ENCODE results near the gene AK1. TPM values are rescaled to one million over a fixed set of nuclear protein-coding genes. Genes with fewer than 3 reads are reported as not detected.
"Not testable (repeated sequence)": the region's sequence is repeated elsewhere in the genome, so short reads cannot be mapped to it uniquely, and the experiment has no call there.

The AK1 gene
- total RNA-seq, 2 experiments from 2014 or later: 27.7 to 28.5 TPM

GRCh38 chr9:127883959-127884358 is 6.5 kb upstream of the AK1 start:
- H3K4me3 Mint-ChIP-seq: no peak overlapping the region
- peaks cover 24% of the 10 kb centered on the region for H3K36me3 Mint-ChIP-seq
- ChIA-PET POLR2A (no interaction called here), CTCF (no interaction called here)
- intact Hi-C loops (cut with micrococcal nuclease): no loop called here
- H3K27me3 Mint-ChIP-seq: no peaks in the 10 kb centered on the region
- H3K27ac Mint-ChIP-seq: peak overlapping the region; percentile 33
- no peaks in the 10 kb centered on the region for H3K9me3 Mint-ChIP-seq
- peaks cover 7% of the 10 kb centered on the region for H3K4me1 Mint-ChIP-seq (ENCODE audit: low read depth)
- DNase-seq: no peak

- H3K27me3 Mint-ChIP-seq; H3K27ac Mint-ChIP-seq; intact Hi-C loops (cut with micrococcal nuclease); POLR2A ChIA-PET; H3K9me3 Mint-ChIP-seq; DNase-seq; H3K4me3 Mint-ChIP-seq: not testable (repeated sequence)
- CTCF ChIA-PET: interaction anchor here (1.0 to 3.0 kb wide), 4 partner anchors 12 to 147 kb away, joined by 3 to 19 read pairs (median 4); partner anchors contain the start of genes ST6GALNAC6 and TOR2A
- Mint-ChIP-seq H3K36me3 (peaks cover 12% of the 10 kb centered on the region), H3K4me1 (ENCODE audit: low read depth) (peaks cover 10% of the 10 kb centered on the region)
These were observed 4.2 kb upstream of the AK1 start for GRCh38 chr9:127881715-127882114.

DNA sequence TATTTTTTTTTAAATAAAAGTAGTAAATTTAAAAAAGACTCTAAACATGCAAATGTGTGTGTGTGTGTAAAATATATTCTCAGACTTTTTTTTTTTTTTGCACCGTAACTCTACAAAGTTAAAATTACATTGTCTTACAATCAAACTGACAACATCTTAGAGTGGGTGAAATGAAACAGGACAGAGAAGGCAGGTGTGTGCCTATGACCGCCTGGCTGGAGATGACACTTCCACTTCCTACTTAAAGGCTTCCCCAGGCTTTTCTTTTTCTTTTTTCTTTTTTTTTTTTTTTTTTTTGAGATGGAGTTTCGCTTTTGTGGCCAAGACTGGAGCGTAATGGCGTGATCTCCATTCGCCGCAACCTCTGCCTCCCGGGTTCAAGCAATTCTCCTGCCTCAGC is 2.7 kb upstream of the AK1 start:
- Mint-ChIP-seq H3K27me3 (no peaks in the 10 kb centered on the region), H3K4me1 (ENCODE audit: low read depth) (peaks cover 8% of the 10 kb centered on the region), H3K4me3 (no peak overlapping the region), H3K36me3 (peaks cover 6% of the 10 kb centered on the region), H3K9me3 (no peaks in the 10 kb centered on the region), H3K27ac (no peak overlapping the region)
- no peak for DNase-seq
- intact Hi-C loops (cut with micrococcal nuclease): no loop called here
- ChIA-PET CTCF (no interaction called here), POLR2A (no interaction called here)

- POLR2A ChIA-PET: no interaction called here
- H3K27me3 Mint-ChIP-seq: no peaks in the 10 kb centered on the region
- CTCF ChIA-PET: interaction anchor here (1.5 to 2.3 kb wide), 2 partner anchors 9 to 144 kb away, joined by 3 to 7 read pairs; partner anchors contain the start of gene TOR2A
These were observed 1.3 kb upstream of the AK1 start for GRCh38 chr9:127878652-127879390.

DNA sequence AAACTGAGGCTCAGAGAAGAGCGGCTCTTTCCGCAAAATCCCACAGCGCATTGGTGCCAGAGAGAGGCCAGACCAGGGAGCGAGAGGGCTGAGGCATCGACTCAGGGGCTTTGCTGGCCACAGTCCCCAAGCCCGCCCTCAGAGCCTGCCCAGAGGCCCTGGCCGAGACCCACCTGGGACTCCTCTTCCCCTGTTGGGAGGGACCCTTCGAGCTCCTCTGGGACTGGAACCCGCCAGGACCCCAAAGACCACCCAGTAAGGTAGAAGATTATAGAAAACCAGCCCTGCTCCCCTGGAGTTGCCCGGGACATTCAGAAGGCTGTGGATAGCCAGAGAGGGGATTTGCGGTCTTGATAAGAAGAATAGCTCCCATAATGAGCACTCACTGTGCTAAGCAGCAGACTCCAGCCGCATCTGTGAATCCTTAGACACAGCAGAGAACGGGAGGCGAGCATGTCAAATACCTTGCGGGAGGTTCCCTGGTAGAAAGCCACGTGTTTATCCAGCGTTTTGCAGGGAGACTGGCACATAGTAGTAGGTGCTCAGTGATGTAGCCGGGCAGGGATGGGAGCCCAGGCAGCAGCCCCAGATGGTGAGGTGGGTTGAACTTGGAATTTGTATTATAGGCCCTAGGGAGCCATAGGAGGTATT is 651 bp upstream of the AK1 start:
- no peak for DNase-seq
- H3K27ac Mint-ChIP-seq: no peak overlapping the region
- H3K36me3 Mint-ChIP-seq: peaks cover 2% of the 10 kb centered on the region
- no peak overlapping the region for H3K4me3 Mint-ChIP-seq
- no peaks in the 10 kb centered on the region for H3K9me3 Mint-ChIP-seq
- H3K4me1 Mint-ChIP-seq (ENCODE audit: low read depth): peaks cover 5% of the 10 kb centered on the region
- intact Hi-C loops (cut with micrococcal nuclease): no loop called here
- CTCF ChIA-PET: interaction anchor here (1.5 to 2.3 kb wide), 2 partner anchors 8 to 144 kb away, joined by 3 to 7 read pairs; partner anchors contain the start of gene TOR2A
- POLR2A ChIA-PET: no interaction called here
- H3K27me3 Mint-ChIP-seq: no peaks in the 10 kb centered on the region

More at GRCh38 chr9:127878652-127879390, 1.3 kb upstream of the AK1 start:
- Mint-ChIP-seq H3K27ac (no peak overlapping the region), H3K36me3 (peaks cover 2% of the 10 kb centered on the region), H3K9me3 (no peaks in the 10 kb centered on the region), H3K4me3 (no peak overlapping the region), H3K4me1 (ENCODE audit: low read depth) (peaks cover 5% of the 10 kb centered on the region)
- DNase-seq: no peak
- intact Hi-C loops (cut with micrococcal nuclease): no loop called here

- DNase-seq: no peak
- CTCF ChIA-PET: no interaction called here
- POLR2A ChIA-PET: interaction anchor here (0.6 kb wide), 1 partner anchor 52 kb away, joined by 3 read pairs; no protein-coding TSS in a partner anchor
- H3K4me3 Mint-ChIP-seq: no peak overlapping the region
- intact Hi-C loops (cut with micrococcal nuclease): no loop called here
- H3K9me3 Mint-ChIP-seq: no peaks in the 10 kb centered on the region
- peaks cover 2% of the 10 kb centered on the region for H3K36me3 Mint-ChIP-seq
- peaks cover 5% of the 10 kb centered on the region for H3K4me1 Mint-ChIP-seq (ENCODE audit: low read depth)
- H3K27ac Mint-ChIP-seq: no peak overlapping the region
- no peaks in the 10 kb centered on the region for H3K27me3 Mint-ChIP-seq
These were observed 512 bp downstream of the AK1 start for GRCh38 chr9:127876764-127877562.

DNA sequence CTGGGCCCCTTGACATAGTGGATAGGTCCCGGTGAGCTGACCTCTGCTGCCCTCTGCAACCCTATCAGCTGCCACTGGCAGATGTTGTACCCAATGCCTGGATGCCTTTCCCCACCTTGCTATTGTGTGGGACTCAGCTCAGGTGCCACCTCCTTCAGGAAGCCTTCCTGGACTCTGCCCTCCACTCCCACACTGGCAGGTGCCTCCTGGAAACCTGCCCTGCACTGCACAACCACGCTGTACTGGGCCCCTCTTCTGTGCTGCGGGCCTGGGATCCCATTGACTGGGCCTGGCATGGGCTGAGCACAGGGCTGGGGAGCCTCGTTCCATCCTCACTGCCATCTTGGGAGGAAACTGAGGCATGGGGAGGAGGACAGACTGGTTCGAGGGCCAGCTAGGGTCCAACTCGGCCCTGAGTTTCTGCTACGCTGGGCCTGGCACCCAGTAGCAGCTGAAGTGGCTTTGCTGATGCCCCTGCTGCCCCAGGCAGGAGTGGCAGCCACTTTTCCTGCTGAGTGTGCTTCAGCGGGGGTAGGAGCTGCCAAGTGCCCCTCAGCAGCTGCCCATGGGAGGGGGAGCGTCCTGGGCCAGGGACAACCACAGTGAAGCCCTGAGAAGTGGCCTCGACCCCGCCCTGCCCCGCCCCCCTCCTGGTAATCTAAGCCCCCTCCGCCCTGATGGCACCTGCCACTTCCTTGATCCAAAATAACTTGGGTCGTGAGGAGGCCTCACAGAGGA is 1.3 kb downstream of the AK1 start:
- no peak for DNase-seq
- Mint-ChIP-seq H3K27me3 (no peaks in the 10 kb centered on the region), H3K4me1 (ENCODE audit: low read depth) (peaks cover 5% of the 10 kb centered on the region), H3K27ac (no peak overlapping the region), H3K9me3 (no peaks in the 10 kb centered on the region), H3K36me3 (peaks cover 2% of the 10 kb centered on the region), H3K4me3 (no peak overlapping the region)
- ChIA-PET POLR2A (no interaction called here), CTCF (interaction anchor here (1.0 kb wide), 1 partner anchor 45 kb away, joined by 3 read pairs; no protein-coding TSS in a partner anchor)
- intact Hi-C loops (cut with micrococcal nuclease): no loop called here

- CTCF ChIA-PET: interaction anchor here (1.0 kb wide), 1 partner anchor 45 kb away, joined by 3 read pairs; no protein-coding TSS in a partner anchor
- POLR2A ChIA-PET: no interaction called here
- no peak overlapping the region for H3K27ac Mint-ChIP-seq
- peaks cover 2% of the 10 kb centered on the region for H3K36me3 Mint-ChIP-seq
- H3K4me3 Mint-ChIP-seq: no peak overlapping the region
- intact Hi-C loops (cut with micrococcal nuclease): no loop called here
- no peaks in the 10 kb centered on the region for H3K27me3 Mint-ChIP-seq
- H3K4me1 Mint-ChIP-seq (ENCODE audit: low read depth): peaks cover 5% of the 10 kb centered on the region
- H3K9me3 Mint-ChIP-seq: no peaks in the 10 kb centered on the region
- no peak for DNase-seq
These were observed 2.0 kb downstream of the AK1 start for GRCh38 chr9:127875306-127875966.

GRCh38 chr9:127874301-127875221 is 2.9 kb downstream of the AK1 start:
- H3K4me1 Mint-ChIP-seq (ENCODE audit: low read depth): peaks cover 5% of the 10 kb centered on the region
- H3K4me3 Mint-ChIP-seq: no peak overlapping the region
- no peaks in the 10 kb centered on the region for H3K9me3 Mint-ChIP-seq
- POLR2A ChIA-PET: no interaction called here
- H3K36me3 Mint-ChIP-seq: peaks cover 2% of the 10 kb centered on the region
- CTCF ChIA-PET: interaction anchor here (1.4 kb wide), 1 partner anchor 47 kb away, joined by 6 read pairs; no protein-coding TSS in a partner anchor
- H3K27me3 Mint-ChIP-seq: no peaks in the 10 kb centered on the region
- intact Hi-C loops (cut with micrococcal nuclease): no loop called here
- no peak overlapping the region for H3K27ac Mint-ChIP-seq
- DNase-seq: no peak

DNA sequence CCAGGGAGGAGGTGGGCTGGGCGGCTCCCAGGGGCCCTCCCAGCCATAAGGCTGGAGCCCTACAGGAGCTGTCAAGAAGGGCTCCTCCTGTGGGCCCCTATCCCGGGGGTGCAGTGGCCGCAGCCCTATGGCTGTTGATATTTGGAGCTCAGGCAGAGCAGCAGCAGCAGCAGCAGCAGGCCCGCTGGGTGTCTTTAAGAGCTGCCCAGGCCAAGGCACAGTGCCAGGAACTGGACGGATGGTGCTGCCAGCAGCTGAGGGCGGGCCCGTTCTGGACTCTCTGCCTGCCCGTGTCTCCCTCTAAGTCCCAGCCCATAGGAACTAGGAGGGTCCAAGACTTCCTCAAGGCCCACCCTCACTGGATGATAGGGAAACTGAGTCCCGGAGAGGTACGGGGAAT is 3.6 kb downstream of the AK1 start:
- no peak for DNase-seq
- ChIA-PET POLR2A (no interaction called here), CTCF (interaction anchor here (1.4 kb wide), 1 partner anchor 48 kb away, joined by 6 read pairs; no protein-coding TSS in a partner anchor)
- Mint-ChIP-seq H3K36me3 (no peaks in the 10 kb centered on the region), H3K4me3 (no peak overlapping the region), H3K4me1 (ENCODE audit: low read depth) (peaks cover 2% of the 10 kb centered on the region), H3K9me3 (no peaks in the 10 kb centered on the region), H3K27ac (no peak overlapping the region), H3K27me3 (no peaks in the 10 kb centered on the region)
- intact Hi-C loops (cut with micrococcal nuclease): no loop called here

Data from activated CD4-positive, alpha-beta memory T cell treated with anti-CD3 and anti-CD28 coated beads for 36 hours (primary cell).